ENCODE data around the gene SLC2A2. TPM values are rescaled to one million over a fixed set of nuclear protein-coding genes. Genes with fewer than 3 reads are reported as not detected.

The SLC2A2 gene
- total and polyA plus RNA-seq, 2 experiments from 2014 or later, result not detected

GRCh38 chr3:170947018-170947769 lies 79.3 kb downstream of the SLC2A2 start:
- Histone ChIP-seq H3K79me2 (ENCODE audit: insufficient read depth) (no peaks in the 10 kb centered on the region), H3K27me3 (replicated peaks; ENCODE audit: insufficient read depth) (0 out of 2 replicates have a peak, but pooled peaks cover 5% of the 10 kb centered on the region), H3K9ac (no peak overlapping the region), H3K36me3 (ENCODE audit: low read depth) (no peaks in the 10 kb centered on the region), H3F3A (ENCODE audit: insufficient read depth) (no peaks in the 10 kb centered on the region), H4K20me1 (ENCODE audit: insufficient read depth) (no peaks in the 10 kb centered on the region), H3K4me1 (ENCODE audit: insufficient read depth) (no peaks in the 10 kb centered on the region), H3K4me3 (no peak overlapping the region), H3K4me2 (ENCODE audit: unreplicated experiment) (no peak overlapping the region), H2AFZ (no peak overlapping the region), H3K9me3 (ENCODE audit: low read depth) (no peaks in the 10 kb centered on the region), H3K9me2 (ENCODE audit: insufficient read depth) (no peaks in the 10 kb centered on the region), H3K27ac (no peak overlapping the region)
- TF ChIP-seq EZH2phosphoT487 (IDR thresholded peaks at IDR 0.05; ENCODE audit: insufficient read depth, low read depth) (no peak), EZH2 (IDR thresholded peaks at IDR 0.05; ENCODE audit: insufficient read depth, poor library complexity, severe bottlenecking) (no peak)
- DNase-seq, result no peak
- 76 to 85% methylated on average over 17 to 24 of the region's 25 CpGs for WGBS, 2 experiments (ENCODE audit: low coverage in 1 of 2, low lambda C conversion rate in 2 of 2, missing lambda C conversion rate in 2 of 2)
- in situ Hi-C loops (cut with MboI), result no loop called here

Small RNAs within 50 kb of the gene (small RNA-seq; reads per million reads assigned to genes)
- gene RNU1-70P (ENCODE audit: low read depth, low replicate concordance), result not detected

Other genes starting within 250 kb of the SLC2A2 start
- 110 and 129 TPM in 2 replicates for gene RPL22L1, start 156.5 kb downstream of the SLC2A2 start, total RNA-seq (2014; rRNA removed; shearing (Covaris generic))
- gene RPL22L1, start 156.5 kb downstream of the SLC2A2 start, polyA plus RNA-seq (2016; fragmentation: Nextera tagmentation; extraction: Ambion mirVana), result 82.2 and 83.0 TPM in 2 replicates
- 10.0 and 20.8 TPM in 2 replicates for gene EIF5A2, start 118.1 kb downstream of the SLC2A2 start, total RNA-seq (2014; rRNA removed; shearing (Covaris generic))
- 20.4 and 24.2 TPM in 2 replicates for gene EIF5A2, start 118.1 kb downstream of the SLC2A2 start, polyA plus RNA-seq (2016; fragmentation: Nextera tagmentation; extraction: Ambion mirVana)

Measured in GM23248 (cell line).